ENCODE measurements around the gene VTI1A. TPM values are rescaled to one million over a fixed set of nuclear protein-coding genes. Genes with fewer than 3 reads are reported as not detected.

The VTI1A gene
- total RNA-seq, 3 donors from 2014 or later: 36.2 to 55.9 (median 44.4) TPM

DNA sequence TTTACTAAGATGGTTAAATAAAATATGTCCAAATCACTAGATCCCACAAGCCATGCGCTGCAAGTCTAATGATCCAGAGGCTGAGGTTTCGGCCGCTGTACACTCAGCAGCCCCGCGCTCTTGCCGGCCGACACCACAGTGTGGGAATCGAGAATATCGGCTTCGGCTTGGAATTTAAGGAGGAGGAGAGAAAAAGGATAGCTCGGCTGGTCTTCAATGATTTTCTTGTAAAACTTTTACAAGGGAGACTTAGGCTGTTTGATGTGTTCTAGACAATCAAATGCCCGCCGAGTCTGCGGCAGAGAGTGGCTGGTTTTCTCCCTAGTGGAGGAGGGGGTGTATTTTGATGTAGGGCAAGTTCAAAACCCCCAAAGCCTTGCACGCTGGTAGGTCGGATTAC, 384.8 kb downstream of the VTI1A start:
- Histone ChIP-seq H3K36me3 (ENCODE audit: low read depth) (no peaks in the 10 kb centered on the region), H3K4me3 (no peak overlapping the region), H3K4me1 (ENCODE audit: low read depth) (no peaks in the 10 kb centered on the region), H3K9me3 (no peaks in the 10 kb centered on the region)
- DNase-seq (no peak), ATAC-seq (no peak)
- intact Hi-C loops (cut with DNase I, micrococcal nuclease): no loop called here
- TF ChIP-seq, protein P1, sequence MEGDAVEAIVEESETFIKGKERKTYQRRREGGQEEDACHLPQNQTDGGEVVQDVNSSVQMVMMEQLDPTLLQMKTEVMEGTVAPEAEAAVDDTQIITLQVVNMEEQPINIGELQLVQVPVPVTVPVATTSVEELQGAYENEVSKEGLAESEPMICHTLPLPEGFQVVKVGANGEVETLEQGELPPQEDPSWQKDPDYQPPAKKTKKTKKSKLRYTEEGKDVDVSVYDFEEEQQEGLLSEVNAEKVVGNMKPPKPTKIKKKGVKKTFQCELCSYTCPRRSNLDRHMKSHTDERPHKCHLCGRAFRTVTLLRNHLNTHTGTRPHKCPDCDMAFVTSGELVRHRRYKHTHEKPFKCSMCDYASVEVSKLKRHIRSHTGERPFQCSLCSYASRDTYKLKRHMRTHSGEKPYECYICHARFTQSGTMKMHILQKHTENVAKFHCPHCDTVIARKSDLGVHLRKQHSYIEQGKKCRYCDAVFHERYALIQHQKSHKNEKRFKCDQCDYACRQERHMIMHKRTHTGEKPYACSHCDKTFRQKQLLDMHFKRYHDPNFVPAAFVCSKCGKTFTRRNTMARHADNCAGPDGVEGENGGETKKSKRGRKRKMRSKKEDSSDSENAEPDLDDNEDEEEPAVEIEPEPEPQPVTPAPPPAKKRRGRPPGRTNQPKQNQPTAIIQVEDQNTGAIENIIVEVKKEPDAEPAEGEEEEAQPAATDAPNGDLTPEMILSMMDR (IDR thresholded peaks at IDR 0.05): no peak

DNA sequence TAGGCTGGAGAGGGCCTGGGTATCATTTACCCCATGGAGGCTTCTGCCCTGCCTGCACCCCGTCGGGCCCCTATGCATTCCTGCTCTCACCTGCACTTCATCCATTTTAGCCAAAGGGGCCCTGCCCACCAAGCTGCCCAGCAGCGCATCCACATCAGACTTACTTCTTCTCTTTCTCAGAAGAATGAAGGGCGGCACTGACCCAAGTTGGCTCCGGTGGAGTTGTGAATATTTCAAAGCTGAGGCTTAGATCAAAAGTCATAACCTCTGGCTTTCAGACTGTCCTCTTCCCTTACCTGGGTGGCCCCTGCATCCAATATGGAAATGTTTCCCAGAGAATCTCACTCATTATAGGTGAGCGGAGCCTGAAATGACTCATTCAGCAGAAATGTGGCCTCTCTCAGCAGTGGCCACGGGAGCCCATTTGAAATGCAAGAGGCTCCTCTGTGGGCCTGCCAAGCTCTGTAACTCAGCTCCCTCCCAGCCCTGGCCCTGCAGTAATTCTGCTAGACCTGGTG, 385.4 kb downstream of the VTI1A start:
- ATAC-seq (no peak), DNase-seq (no peak)
- Histone ChIP-seq H3K4me3 (no peak overlapping the region), H3K9me3 (no peaks in the 10 kb centered on the region), H3K36me3 (ENCODE audit: low read depth) (no peaks in the 10 kb centered on the region), H3K4me1 (ENCODE audit: low read depth) (no peaks in the 10 kb centered on the region)
- intact Hi-C loops (cut with DNase I, micrococcal nuclease): no loop called here
- TF ChIP-seq, protein P1 (IDR thresholded peaks at IDR 0.05): no peak

DNA sequence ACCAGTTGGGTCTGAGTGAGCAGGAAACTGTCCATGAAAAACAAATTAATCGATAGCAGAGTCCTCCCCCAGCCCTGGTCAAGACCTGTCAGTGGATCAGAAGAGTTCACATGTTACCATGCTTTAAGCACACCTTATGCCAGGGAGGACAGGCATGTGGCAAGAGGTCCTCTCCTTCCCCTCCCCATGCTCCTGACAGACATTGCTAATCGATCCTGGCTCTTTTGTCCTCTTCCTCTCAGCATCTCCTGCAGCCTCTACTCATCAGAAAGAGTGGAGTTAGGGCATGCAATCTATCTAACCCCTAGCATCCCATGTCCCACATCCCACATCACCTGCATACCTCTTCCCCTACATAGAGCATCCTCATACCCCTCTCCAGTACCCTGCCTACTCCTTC, 385.9 kb downstream of the VTI1A start:
- Histone ChIP-seq H3K4me3 (no peak overlapping the region), H3K4me1 (ENCODE audit: low read depth) (no peaks in the 10 kb centered on the region), H3K9me3 (no peaks in the 10 kb centered on the region), H3K36me3 (ENCODE audit: low read depth) (no peaks in the 10 kb centered on the region)
- no peak for ATAC-seq
- TF ChIP-seq, protein P1 (IDR thresholded peaks at IDR 0.05): no peak
- intact Hi-C loops (cut with DNase I, micrococcal nuclease): no loop called here
- no peak for DNase-seq

DNA sequence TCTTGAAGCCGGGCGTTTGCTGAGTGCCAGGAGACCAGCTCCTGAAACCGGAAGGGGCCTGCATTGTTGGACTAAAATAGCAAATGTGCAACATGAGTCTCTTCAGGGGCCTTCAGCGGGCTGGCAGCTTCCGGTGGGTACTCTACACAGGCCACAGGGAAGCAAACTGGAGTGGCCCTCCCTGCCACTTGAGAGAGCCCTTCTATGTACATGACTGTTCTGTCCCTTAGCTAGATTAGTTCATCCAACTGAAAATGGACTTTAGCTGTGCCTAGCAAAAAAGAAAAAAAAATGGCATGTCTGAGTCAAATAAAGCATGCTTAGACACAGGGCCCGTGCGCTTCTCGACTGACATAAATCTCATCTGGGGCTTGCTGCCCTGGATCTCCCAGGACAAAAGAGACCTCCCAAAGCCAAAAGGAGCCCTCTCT, 387.8 kb downstream of the VTI1A start:
- no peaks in the 10 kb centered on the region for H3K9me3 ChIP-seq
- H3K4me1 ChIP-seq (ENCODE audit: low read depth): no peaks in the 10 kb centered on the region
- TF ChIP-seq, protein P1 (IDR thresholded peaks at IDR 0.05): no peak
- H3K4me3 ChIP-seq: no peak overlapping the region
- ATAC-seq (peak; percentile 14), DNase-seq (no peak)
- intact Hi-C loops (cut with DNase I, micrococcal nuclease): no loop called here
- H3K36me3 ChIP-seq (ENCODE audit: low read depth): no peaks in the 10 kb centered on the region

DNA sequence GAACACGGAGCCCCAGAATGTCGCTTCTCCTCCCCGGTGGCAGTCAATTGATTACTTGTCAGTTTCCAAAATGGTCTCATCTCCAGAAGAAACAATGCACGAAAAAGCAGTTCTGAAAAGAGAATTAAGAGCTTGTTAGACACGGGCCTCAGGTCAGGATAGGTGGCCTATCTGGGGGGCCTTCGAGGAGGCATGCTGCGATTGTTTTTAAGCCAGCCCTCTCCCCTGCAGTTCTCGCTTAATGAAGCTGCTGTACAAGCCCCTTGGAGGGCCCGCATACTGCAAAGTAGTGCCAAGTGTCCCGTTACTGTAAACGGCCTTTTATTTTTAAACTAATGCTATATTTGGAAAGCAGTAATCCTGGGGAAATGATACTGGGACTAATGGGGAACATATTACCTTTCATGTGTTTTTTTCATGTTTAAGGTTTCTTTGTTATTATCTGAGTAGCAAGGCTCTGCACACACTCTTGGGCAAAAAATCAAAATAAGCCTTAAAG, 388.3 kb downstream of the VTI1A start:
- ATAC-seq (no peak), DNase-seq (no peak)
- Histone ChIP-seq H3K4me3 (no peak overlapping the region), H3K4me1 (ENCODE audit: low read depth) (no peaks in the 10 kb centered on the region), H3K36me3 (ENCODE audit: low read depth) (no peaks in the 10 kb centered on the region), H3K9me3 (no peaks in the 10 kb centered on the region)
- TF ChIP-seq, protein P1 (IDR thresholded peaks at IDR 0.05): no peak
- intact Hi-C loops (cut with DNase I, micrococcal nuclease): no loop called here
